ENCODE measurements around the gene DNAAF8. TPM values are rescaled to one million over a fixed set of nuclear protein-coding genes. Genes with fewer than 3 reads are reported as not detected.

Gene DNAAF8
- total and polyA plus RNA-seq, 4 donors = 0.24 to 0.49 TPM; not detected in 2

GRCh38 chr16:4706871-4707270 is 27.5 kb upstream of the DNAAF8 start:
- Histone ChIP-seq H3K4me1 (ENCODE audit: control insufficient read depth in 1 of 2, insufficient read depth in 2 of 2, low read length in 2 of 2) (no peaks in the 10 kb centered on the region), H3K4me3 (ENCODE audit: low read length in 2 of 2) (no peak overlapping the region), H3K27ac (ENCODE audit: low read depth in 1 of 2, low read length in 2 of 2) (no peak overlapping the region), H3K36me3 (ENCODE audit: control insufficient read depth in 1 of 2, insufficient read depth in 2 of 2, low read length in 1 of 2) (peaks cover 0 to 9% of the 10 kb centered on the region in 2 donors), H3K27me3 (ENCODE audit: control insufficient read depth in 1 of 2, insufficient read depth in 2 of 2, low read length in 1 of 2) (no peaks in the 10 kb centered on the region), H3K9me3 (ENCODE audit: control insufficient read depth, low read length) (no peaks in the 10 kb centered on the region)
- no peak for DNase-seq
- intact Hi-C loops (cut with DNase I) = no loop called here
- 55 to 74% methylated on average over 7 of the region's 7 CpGs for WGBS, 2 donors
- ATAC-seq (ENCODE audit: low FRiP score) = no peak

- H3K4me1 ChIP-seq (ENCODE audit: control insufficient read depth in 1 of 2, insufficient read depth in 2 of 2, low read length in 2 of 2) = no peaks in the 10 kb centered on the region
- WGBS, 2 donors = 97% methylated on average over 4 of the region's 4 CpGs
- no peak overlapping the region for H3K4me3 ChIP-seq (ENCODE audit: low read length in 2 of 2)
- no peak overlapping the region for H3K27ac ChIP-seq (ENCODE audit: low read depth in 1 of 2, low read length in 2 of 2)
- intact Hi-C loops (cut with DNase I) = no loop called here
- no peaks in the 10 kb centered on the region for H3K27me3 ChIP-seq (ENCODE audit: control insufficient read depth in 1 of 2, insufficient read depth in 2 of 2, low read length in 1 of 2)
- ATAC-seq (ENCODE audit: low FRiP score) (no peak), DNase-seq (no peak)
- peaks cover 2 to 3% of the 10 kb centered on the region in 2 donors for H3K36me3 ChIP-seq (ENCODE audit: control insufficient read depth in 1 of 2, insufficient read depth in 2 of 2, low read length in 1 of 2)
- H3K9me3 ChIP-seq (ENCODE audit: control insufficient read depth, low read length) = no peaks in the 10 kb centered on the region
Measured at GRCh38 chr16:4709481-4709880, 24.9 kb upstream of the DNAAF8 start.

- Histone ChIP-seq H3K4me1 (ENCODE audit: control insufficient read depth in 1 of 2, insufficient read depth in 2 of 2, low read length in 2 of 2) (no peaks in the 10 kb centered on the region), H3K27me3 (ENCODE audit: control insufficient read depth in 1 of 2, insufficient read depth in 2 of 2, low read length in 1 of 2) (no peaks in the 10 kb centered on the region), H3K9me3 (ENCODE audit: control insufficient read depth, low read length) (no peaks in the 10 kb centered on the region), H3K27ac (ENCODE audit: low read depth in 1 of 2, low read length in 2 of 2) (no peak overlapping the region), H3K36me3 (ENCODE audit: control insufficient read depth in 1 of 2, insufficient read depth in 2 of 2, low read length in 1 of 2) (peaks cover 2 to 3% of the 10 kb centered on the region in 2 donors), H3K4me3 (ENCODE audit: low read length in 2 of 2) (no peak overlapping the region)
- ATAC-seq (ENCODE audit: low FRiP score) = no peak
- DNase-seq = no peak
- WGBS, 2 donors = 74 to 83% methylated on average over 18 of the region's 18 CpGs
- intact Hi-C loops (cut with DNase I) = loop anchor here in 1 of 2 donors (10.0 kb wide), 1 partner anchor 59 kb away; no protein-coding TSS in a partner anchor
Measured at GRCh38 chr16:4713663-4714501, 20.5 kb upstream of the DNAAF8 start.

GRCh38 chr16:4714996-4715395 is 19.3 kb upstream of the DNAAF8 start:
- no peaks in the 10 kb centered on the region for H3K4me1 ChIP-seq (ENCODE audit: control insufficient read depth in 1 of 2, insufficient read depth in 2 of 2, low read length in 2 of 2)
- WGBS, 2 donors = 92 to 97% methylated on average over 2 of the region's 2 CpGs
- ATAC-seq (ENCODE audit: low FRiP score) = no peak
- no peak overlapping the region for H3K4me3 ChIP-seq (ENCODE audit: low read length in 2 of 2)
- peaks cover 2 to 3% of the 10 kb centered on the region in 2 donors for H3K36me3 ChIP-seq (ENCODE audit: control insufficient read depth in 1 of 2, insufficient read depth in 2 of 2, low read length in 1 of 2)
- no peaks in the 10 kb centered on the region for H3K9me3 ChIP-seq (ENCODE audit: control insufficient read depth, low read length)
- intact Hi-C loops (cut with DNase I) = loop anchor here in 1 of 2 donors (10.0 kb wide), 1 partner anchor 60 kb away; no protein-coding TSS in a partner anchor
- DNase-seq = no peak
- no peaks in the 10 kb centered on the region for H3K27me3 ChIP-seq (ENCODE audit: control insufficient read depth in 1 of 2, insufficient read depth in 2 of 2, low read length in 1 of 2)
- no peak overlapping the region for H3K27ac ChIP-seq (ENCODE audit: low read depth in 1 of 2, low read length in 2 of 2)

GRCh38 chr16:4718466-4718865 is 15.9 kb upstream of the DNAAF8 start:
- ATAC-seq (ENCODE audit: low FRiP score) (no peak), DNase-seq (no peak)
- 51 to 56% methylated on average over 5 of the region's 5 CpGs for WGBS, 2 donors
- H3K9me3 ChIP-seq (ENCODE audit: control insufficient read depth, low read length) = no peaks in the 10 kb centered on the region
- H3K27ac ChIP-seq (ENCODE audit: low read depth in 1 of 2, low read length in 2 of 2) = no peak overlapping the region
- intact Hi-C loops (cut with DNase I) = loop anchor here in 1 of 2 donors (10.0 kb wide), 1 partner anchor 64 kb away; no protein-coding TSS in a partner anchor
- H3K27me3 ChIP-seq (ENCODE audit: control insufficient read depth in 1 of 2, insufficient read depth in 2 of 2, low read length in 1 of 2) = no peaks in the 10 kb centered on the region
- peaks cover 2 to 5% of the 10 kb centered on the region in 2 donors for H3K36me3 ChIP-seq (ENCODE audit: control insufficient read depth in 1 of 2, insufficient read depth in 2 of 2, low read length in 1 of 2)
- H3K4me1 ChIP-seq (ENCODE audit: control insufficient read depth in 1 of 2, insufficient read depth in 2 of 2, low read length in 2 of 2) = peaks cover 0 to 2% of the 10 kb centered on the region in 2 donors
- no peak overlapping the region for H3K4me3 ChIP-seq (ENCODE audit: low read length in 2 of 2)

GRCh38 chr16:4723071-4723767 is 11.1 kb upstream of the DNAAF8 start:
- WGBS, 2 donors = 53 to 57% methylated on average over 14 of the region's 14 CpGs
- Histone ChIP-seq H3K27me3 (ENCODE audit: control insufficient read depth in 1 of 2, insufficient read depth in 2 of 2, low read length in 1 of 2) (no peaks in the 10 kb centered on the region), H3K9me3 (ENCODE audit: control insufficient read depth, low read length) (no peaks in the 10 kb centered on the region), H3K4me1 (ENCODE audit: control insufficient read depth in 1 of 2, insufficient read depth in 2 of 2, low read length in 2 of 2) (peaks cover 0 to 2% of the 10 kb centered on the region in 2 donors), H3K27ac (ENCODE audit: low read depth in 1 of 2, low read length in 2 of 2) (peak overlapping the region in 1 of 2 donors; percentile 65), H3K36me3 (ENCODE audit: control insufficient read depth in 1 of 2, insufficient read depth in 2 of 2, low read length in 1 of 2) (peaks cover 2 to 8% of the 10 kb centered on the region in 2 donors), H3K4me3 (ENCODE audit: low read length in 2 of 2) (no peak overlapping the region)
- ATAC-seq (ENCODE audit: low FRiP score) = no peak
- intact Hi-C loops (cut with DNase I) = no loop called here
- no peak for DNase-seq

- H3K4me3 ChIP-seq (ENCODE audit: low read length in 2 of 2) = no peak overlapping the region
- no peak for ATAC-seq (ENCODE audit: low FRiP score)
- 81% methylated on average over 11 of the region's 11 CpGs for WGBS, 2 donors
- DNase-seq = no peak
- H3K27me3 ChIP-seq (ENCODE audit: control insufficient read depth in 1 of 2, insufficient read depth in 2 of 2, low read length in 1 of 2) = no peaks in the 10 kb centered on the region
- H3K27ac ChIP-seq (ENCODE audit: low read depth in 1 of 2, low read length in 2 of 2) = no peak overlapping the region
- H3K9me3 ChIP-seq (ENCODE audit: control insufficient read depth, low read length) = no peaks in the 10 kb centered on the region
- peaks cover 2 to 8% of the 10 kb centered on the region in 2 donors for H3K36me3 ChIP-seq (ENCODE audit: control insufficient read depth in 1 of 2, insufficient read depth in 2 of 2, low read length in 1 of 2)
- H3K4me1 ChIP-seq (ENCODE audit: control insufficient read depth in 1 of 2, insufficient read depth in 2 of 2, low read length in 2 of 2) = peaks cover 0 to 2% of the 10 kb centered on the region in 2 donors
- intact Hi-C loops (cut with DNase I) = no loop called here
Measured at GRCh38 chr16:4724661-4725270, 9.6 kb upstream of the DNAAF8 start.

GRCh38 chr16:4726616-4727015 is 7.7 kb upstream of the DNAAF8 start:
- peaks cover 2 to 8% of the 10 kb centered on the region in 2 donors for H3K36me3 ChIP-seq (ENCODE audit: control insufficient read depth in 1 of 2, insufficient read depth in 2 of 2, low read length in 1 of 2)
- intact Hi-C loops (cut with DNase I) = no loop called here
- H3K4me3 ChIP-seq (ENCODE audit: low read length in 2 of 2) = no peak overlapping the region
- ATAC-seq (ENCODE audit: low FRiP score) (no peak), DNase-seq (no peak)
- H3K4me1 ChIP-seq (ENCODE audit: control insufficient read depth in 1 of 2, insufficient read depth in 2 of 2, low read length in 2 of 2) = peaks cover 0 to 2% of the 10 kb centered on the region in 2 donors
- H3K9me3 ChIP-seq (ENCODE audit: control insufficient read depth, low read length) = no peaks in the 10 kb centered on the region
- H3K27ac ChIP-seq (ENCODE audit: low read depth in 1 of 2, low read length in 2 of 2) = no peak overlapping the region
- no peaks in the 10 kb centered on the region for H3K27me3 ChIP-seq (ENCODE audit: control insufficient read depth in 1 of 2, insufficient read depth in 2 of 2, low read length in 1 of 2)
- WGBS, 2 donors = 93% methylated on average over 18 of the region's 18 CpGs
